ENCODE results near the gene TIAM2.
"Not testable (repeated sequence)": the region's sequence is repeated elsewhere in the genome, so short reads cannot be mapped to it uniquely, and the experiment has no call there.

The TIAM2 gene

DNA sequence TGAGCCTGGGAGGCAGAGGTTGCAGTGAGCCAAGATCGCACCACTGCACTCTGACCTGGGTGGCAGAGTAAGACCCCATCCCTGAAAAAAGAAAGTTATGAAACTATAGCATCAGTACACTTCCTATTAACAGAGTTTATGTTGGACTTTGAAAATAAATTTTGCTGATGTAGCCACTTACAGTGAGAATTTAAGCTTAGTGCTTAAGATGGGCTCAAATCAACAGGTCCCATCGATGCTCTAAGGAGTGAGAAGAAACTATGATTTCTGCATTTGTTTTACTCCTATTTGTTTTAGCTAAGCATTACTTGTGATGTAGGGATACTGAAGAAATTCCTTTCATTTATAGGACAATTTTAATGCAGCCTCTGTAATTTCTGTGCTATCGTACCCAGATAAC is 175.4 kb downstream of the TIAM2 start:
- DNase-seq (ENCODE audit: low spot score), result no peak

DNA sequence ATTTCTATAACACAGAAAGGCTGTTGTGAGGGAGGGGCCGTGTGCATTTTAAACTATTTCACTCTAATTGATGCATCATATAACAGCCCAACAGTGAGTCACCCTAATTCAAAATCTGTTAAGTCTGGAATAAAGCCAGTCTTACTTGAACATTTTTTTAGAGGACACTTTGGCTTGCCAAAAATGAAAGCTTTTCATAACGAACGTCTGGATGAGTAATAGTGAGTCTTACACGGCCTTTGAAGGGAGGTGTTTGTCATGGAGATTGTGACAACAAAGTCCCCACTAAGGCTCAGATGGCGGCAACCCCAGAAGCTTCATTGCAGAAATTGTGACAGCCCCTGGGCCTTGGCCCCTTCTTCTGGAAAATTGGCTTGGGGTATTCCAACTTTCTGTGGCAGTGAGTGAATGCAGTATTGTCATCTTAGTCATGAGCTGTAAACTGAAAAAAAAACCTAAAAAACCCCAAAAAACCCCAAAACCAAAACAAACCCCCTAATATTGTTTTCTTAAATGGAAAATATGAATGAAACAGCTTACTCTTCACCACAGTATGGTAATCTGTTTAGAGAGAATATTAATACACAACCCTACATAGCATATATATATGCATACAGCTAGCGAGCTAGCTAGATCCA is 176.1 kb downstream of the TIAM2 start:
- DNase-seq (ENCODE audit: low spot score), result peak; percentile 95

DNA sequence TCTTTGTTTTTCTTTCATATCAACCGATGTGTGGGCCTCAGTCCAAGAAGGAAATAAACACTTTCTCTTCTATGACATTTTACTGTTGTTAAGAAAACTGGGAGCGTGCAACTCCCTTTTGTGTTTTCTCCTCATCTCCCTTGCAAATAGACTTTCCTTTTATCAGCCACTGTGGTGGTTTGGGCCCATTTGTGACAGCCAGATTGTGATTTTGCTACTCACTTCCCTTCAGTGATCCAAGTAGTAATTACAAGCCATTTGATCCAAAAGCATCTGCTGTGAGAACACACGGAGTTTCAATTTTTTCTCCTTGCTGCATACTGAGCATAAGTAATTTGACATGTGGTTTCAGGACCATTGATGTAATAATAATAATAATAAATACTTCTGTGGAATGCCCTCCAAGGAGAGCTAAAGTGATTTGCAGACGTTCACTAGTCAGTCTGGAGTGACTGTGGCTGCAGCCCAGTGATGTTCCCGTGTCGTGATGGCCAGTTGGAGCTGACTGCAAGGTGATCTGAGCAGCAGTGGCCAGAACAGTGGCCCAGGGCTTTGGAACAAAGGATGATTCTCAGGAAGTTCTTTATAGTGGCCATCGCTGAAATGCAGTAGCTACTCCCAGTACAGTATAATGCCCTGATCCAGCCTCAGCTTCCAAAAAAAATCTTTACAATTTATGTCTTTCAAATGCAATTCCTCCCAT is 176.8 kb downstream of the TIAM2 start:
- no peak for DNase-seq (ENCODE audit: low spot score)

DNA sequence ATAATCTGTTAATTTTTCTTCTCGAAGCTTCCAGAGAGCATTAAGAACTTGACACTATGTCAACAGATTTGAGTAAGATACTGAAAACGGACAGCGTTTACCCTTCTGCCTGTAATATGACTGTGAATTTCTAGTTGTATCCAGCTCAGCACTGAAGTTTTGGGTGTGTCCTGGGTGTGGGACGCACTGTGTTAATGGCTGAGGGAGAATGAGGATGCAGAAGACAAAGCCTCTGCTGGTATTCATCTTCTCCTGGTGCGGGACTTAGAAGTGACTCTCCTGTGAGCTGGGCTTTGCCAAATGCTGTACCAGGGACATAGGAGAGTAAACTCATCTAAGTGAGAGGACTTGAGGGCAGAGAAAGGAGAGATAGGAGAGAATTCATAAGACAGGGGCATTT is 178.4 kb downstream of the TIAM2 start:
- no peak for DNase-seq (ENCODE audit: low spot score)

DNA sequence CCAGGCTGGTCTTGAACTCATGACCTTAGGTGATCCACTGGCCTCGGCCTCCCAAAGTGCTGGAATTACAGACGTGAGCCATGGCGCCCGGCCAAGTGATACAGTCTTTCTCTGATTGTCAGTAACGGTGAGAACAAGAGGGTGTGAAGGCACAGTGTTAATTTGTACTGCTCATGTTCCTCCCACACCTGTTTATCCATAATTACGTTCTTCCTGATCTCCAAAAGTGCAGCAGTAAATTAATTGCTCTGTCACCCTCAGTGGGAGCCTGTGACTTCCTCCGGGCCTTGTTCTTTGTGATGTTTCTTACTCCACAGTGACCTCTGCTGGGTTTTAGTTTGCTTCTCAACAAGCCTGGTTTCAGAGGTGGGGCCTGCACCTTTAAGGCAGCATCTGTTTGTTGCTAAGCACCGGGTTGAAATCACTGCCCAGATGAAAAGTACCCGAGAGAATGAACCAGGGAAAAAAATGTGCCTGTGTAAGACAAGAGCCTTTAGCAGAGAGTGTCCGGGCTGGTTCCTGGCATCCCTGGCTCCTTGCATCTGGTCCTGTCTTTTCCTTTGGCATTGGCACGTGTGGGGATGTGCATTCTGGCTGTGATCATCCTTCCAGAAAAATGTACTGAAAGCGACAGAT is 179.6 kb downstream of the TIAM2 start:
- peak; percentile 87 for DNase-seq (ENCODE audit: low spot score)

DNA sequence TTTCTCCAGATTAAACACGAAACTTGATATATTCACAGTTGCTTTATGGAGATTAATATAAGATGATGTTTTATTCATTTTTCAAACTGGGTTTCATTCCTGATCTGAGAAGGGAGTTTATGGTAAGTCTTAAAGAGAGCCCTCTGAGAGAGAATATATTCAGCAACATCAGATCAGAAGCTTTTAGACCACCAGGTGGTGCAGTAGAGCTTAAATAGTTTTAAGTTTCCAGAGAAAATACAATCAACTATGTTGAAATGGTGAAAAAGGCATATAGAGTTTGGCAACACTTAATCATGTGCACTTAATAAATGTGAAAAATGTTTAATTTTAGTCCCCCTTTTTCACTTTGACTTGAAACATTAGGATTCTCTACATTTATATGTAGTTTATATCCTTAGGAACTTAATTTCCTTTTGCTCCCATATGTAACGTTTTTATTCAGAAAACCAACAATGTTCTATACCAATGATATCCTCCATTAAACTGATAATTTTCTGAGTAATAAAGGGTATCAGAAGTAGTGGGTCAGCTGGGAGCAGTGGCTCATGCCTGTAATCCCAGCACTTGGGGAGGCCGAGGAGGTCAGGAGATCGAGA is 182.3 kb downstream of the TIAM2 start:
- peak; percentile 72 for DNase-seq (ENCODE audit: low spot score)

DNA sequence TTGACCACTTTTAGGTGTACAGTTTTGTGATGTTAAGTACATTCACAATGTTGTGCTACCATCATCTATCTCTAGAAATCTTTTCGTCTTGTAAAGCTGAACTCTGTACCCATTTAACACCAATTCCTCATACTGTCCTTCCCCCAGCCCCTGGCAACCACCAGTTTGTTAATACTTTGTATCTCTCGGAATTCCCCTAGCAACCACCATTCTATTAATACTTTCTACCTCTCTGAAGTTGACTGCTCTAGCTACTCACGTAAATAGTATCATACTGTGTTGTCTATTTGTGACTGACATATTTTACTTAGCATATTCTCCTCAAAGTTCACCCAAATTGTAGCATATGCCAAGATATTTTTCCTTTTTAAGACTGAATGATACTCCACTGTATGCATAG is 186.4 kb downstream of the TIAM2 start:
- peak; percentile 20 for DNase-seq (ENCODE audit: low spot score)

DNA sequence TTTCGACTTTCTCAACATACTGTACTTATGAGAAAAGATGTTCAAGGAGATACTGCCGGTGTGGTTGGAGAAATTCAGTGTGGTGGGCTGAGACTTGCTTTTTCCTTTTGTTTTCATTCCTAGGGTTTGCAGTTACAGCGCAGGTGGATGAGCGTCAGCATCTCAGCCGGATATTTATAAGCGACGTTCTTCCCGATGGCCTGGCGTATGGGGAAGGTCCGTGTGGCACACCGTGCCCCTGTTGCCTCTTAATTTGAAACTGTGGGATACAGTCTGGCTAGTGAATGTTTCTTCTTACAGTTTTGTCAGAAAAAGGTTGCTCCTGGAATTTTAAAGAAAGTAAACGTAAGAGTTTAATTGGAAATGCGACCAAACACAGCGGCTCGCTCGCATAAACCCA is 187.0 kb downstream of the TIAM2 start:
- no peak for DNase-seq (ENCODE audit: low spot score)

DNA sequence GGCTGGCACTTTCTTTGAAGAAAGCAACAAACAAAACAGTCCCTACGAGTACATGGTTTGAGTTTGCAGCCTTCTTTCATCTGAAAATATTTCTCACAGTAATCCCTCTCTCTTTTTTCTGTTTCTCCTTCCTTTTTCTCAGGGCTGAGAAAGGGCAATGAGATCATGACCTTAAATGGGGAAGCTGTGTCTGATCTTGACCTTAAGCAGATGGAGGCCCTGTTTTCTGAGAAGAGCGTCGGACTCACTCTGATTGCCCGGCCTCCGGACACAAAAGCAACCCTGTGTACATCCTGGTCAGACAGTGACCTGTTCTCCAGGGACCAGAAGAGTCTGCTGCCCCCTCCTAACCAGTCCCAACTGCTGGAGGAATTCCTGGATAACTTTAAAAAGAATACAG is 188.0 kb downstream of the TIAM2 start:
- no peak for DNase-seq (ENCODE audit: low spot score)

DNA sequence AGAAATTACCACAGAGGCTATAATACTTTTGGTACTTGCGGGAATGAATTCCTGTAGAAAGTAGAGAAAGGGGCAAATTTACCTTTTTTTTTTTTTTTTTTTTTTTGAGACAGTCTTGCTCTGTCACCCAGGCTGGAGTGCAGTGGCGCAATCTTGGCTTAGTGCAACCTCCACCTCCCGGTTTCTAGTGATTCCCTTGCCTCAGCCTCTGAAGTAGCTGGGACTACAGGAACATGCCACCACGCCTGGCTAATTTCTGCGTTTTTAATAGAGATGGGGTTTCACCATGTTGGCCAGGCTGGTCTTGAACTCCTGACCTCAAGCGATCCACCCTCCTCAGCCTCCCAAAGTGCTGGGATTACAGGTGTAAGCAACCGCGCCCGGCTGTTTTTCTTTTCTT is 189.9 kb downstream of the TIAM2 start:
- DNase-seq (ENCODE audit: low spot score), result not testable (repeated sequence)

DNA sequence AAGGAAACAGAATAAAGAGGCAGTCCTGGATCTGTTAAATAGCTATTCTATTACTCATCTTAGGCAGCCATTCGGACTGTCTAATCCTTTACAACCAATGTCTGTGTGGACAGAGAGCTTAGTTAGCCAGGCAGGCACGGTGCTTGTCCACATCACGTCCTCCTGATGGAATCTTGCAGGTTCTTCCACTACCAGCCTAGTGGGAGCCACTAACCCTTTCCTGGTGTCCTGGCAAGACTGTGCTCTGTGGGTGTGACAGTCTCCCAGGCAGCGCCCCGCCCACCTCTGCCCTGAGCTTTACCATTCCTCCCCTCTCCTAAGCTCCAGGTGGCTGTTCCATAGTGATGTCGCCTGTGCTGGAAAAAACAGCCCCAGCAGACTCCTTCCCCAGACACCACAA is 190.4 kb downstream of the TIAM2 start:
- no peak for DNase-seq (ENCODE audit: low spot score)

DNA sequence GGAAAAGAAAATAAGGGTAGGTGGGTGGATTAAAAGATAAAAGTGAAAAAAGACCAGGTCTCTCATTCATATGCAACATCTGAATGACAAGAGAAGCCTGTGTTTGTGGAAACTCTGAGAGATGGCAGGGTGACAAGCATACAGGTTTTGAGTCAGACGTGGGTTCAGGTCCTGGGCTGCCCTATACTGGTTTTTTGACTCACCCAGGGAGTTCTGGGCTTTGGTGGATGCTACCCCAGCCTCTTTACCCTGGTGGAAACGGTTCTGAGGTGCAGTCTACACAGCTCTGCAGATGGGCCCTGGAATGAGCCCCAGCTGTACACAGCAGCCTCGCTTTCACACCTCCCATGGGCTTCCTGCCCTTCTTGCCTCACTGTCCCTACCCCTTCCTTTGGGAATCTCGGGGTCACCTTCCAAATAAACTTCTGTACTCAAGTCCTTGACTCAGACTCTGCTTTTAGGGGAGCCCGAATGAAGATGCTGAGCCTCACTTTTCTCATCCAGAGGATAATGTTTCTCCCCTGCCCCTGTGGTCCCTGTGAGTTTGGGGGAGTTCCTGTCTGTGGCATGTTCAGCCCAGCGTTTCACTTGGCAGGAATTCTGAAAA is 191.0 kb downstream of the TIAM2 start:
- DNase-seq (ENCODE audit: low spot score), result peak; percentile 18

DNA sequence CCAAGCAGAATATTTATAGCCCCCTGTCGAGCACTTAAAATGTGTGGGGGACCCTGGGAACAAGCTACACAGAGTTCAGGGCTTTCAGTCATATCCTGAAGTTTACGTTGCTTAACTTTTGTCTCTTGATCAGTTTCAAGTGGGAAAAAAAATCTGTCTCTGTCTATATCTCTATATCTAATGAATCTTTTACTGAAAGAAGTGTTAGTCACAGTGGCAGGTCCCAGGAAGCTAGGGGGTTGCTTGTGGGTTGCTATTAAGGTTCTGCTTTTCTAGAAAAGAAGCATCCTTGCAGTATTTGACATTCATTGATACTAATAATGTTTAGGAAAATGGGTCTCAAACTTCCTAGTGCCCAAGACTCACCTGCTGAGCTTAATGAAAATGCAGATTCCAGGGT is 192.0 kb downstream of the TIAM2 start:
- peak; percentile 23 for DNase-seq (ENCODE audit: low spot score)

DNA sequence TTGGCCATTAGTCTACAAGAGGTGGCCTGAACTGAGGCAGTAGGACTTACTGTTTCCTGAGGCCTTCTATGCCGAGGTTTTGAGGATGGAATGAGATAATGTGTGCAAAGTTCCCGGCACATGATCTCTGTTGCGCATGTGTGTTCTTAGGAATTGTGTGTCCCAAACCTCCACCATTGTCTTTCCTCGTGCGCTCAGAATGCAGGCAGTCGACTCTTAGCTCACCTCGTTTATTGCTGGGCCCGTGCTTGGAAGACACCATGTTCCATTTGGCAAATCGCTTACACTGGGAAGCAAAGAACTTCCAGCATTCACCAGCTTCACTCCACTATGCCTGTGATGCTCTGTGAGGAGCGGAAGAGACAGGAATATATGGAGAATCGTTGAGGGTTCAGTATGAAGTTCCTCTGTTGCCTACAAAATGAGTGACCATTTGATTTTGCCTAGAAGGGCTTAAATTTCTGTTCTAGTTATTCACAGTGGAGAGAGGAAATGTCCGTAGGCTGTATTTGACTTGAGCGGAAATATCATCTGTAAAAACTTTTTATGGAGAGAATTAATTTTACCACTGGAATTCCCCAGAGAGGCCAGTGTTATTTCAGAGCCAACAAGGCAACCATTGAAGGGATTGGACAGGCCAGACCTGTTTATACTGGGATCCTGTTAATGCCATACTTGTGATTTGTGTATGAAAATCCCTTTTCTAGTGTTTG is 193.0 kb downstream of the TIAM2 start:
- no peak for DNase-seq (ENCODE audit: low spot score)

DNA sequence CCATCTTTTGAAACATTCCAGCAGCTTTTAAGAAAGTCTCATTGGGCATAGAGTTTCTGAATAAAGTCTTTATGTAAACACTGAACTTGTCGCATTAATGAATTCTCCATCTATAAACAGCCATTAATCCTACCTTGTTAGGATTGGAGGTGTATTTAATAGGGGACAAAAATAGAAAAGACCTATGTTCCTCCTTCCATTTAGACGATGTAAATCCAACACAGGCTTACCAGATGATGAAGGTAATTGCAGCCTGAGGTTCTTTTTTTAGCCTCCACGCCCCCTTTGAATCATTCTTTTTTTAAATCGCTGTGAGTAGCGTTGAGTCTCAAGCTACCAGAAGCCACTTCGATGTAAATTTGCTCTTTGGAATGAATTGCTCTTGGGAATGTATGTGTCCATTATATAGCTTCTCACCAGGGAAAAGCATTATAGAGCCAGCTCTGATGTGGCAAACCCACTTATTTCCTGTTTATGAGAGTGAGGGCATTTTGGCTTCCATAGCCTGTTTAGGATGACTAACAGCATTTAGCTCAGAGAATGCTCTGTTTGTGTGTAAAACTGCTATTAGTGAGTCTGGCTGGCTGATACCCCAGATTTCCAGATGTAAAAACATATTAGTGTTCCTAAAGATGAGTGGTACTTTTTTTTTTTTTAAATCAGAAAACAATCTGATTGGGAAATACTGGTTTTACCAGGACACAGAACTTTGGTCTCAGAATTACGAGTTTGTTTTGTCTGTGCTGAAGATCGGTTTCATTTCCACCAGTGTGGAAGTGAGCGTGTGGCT is 193.8 kb downstream of the TIAM2 start:
- peak; percentile 33 for DNase-seq (ENCODE audit: low spot score)

DNA sequence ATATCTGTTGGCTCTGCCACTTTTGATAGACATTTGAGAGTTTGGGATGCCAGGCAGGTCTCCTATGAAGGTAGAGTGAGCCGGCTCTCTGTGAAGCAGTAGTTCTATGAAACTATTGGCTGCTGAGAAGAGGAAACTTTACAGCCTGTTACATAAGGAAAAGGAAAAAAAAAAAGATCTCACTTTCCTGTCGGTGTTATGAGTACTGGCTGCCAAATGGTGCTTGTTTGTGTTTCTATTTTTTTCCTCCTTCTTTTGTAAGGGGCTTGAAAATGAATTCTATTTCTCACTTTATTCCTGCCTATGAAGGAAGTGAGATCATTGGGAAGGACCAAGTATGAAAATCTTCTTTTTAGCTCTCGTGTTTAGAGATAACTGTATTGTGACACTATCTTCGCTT is 195.6 kb downstream of the TIAM2 start:
- DNase-seq (ENCODE audit: low spot score), result no peak

DNA sequence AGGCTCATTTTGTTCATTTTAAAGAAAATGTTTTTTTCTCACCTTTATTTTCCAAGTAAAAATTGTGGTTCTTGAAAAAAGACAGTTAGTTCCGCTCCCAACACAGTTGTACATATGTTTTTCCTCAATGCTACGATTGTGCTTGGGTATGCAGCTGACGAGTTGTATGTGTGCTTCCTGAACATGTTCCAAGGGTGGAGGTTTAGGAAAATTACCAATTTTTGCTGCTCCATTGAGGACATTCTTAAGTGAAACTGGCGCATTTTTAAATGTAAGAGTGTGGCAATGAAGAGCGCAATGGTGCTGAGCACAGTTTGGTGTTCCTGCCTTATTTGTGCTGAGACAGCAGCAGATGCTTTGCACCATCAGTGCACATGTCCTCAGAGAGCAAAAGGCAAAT is 198.4 kb downstream of the TIAM2 start:
- no peak for DNase-seq (ENCODE audit: low spot score)

DNA sequence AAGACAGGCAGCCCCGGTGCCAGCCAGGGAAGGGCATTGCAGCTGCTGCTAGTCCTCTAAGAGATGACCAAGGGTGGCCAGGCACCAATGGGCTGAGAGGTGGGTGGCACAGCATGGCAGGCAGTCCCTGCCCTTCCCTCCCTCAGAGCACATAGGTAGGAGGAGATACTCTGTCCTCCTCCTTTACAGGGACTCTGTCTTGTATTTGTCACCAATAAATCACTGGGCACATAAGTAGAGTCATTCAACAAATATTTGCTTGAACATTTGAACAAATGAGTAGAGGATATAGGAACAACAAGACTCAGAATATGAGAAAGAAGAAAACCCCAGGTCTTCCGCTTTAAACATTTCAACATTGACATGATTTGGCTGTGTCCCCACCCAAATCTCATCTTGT is 199.3 kb downstream of the TIAM2 start:
- DNase-seq (ENCODE audit: low spot score), result no peak

DNA sequence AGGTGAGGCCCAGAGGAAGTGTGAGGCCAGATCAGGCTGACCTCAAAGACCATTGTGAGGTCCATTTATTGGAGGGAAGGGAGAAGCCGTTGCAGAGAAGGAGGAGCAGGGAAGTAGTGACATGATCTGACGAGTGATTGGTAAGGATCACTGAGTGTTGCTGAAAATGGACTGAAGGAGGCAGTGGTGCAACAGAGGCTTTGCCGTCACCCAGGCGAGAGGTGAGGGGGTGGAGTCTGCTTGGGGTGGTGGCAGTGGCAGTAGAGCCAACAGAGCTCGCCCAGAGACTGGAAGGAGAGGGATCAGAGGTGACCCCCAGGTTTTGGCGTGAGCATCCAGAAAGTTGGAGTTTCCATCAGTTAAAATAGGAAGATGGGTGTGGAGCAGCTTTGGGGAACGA is 200.8 kb downstream of the TIAM2 start:
- DNase-seq (ENCODE audit: low spot score), result no peak

DNA sequence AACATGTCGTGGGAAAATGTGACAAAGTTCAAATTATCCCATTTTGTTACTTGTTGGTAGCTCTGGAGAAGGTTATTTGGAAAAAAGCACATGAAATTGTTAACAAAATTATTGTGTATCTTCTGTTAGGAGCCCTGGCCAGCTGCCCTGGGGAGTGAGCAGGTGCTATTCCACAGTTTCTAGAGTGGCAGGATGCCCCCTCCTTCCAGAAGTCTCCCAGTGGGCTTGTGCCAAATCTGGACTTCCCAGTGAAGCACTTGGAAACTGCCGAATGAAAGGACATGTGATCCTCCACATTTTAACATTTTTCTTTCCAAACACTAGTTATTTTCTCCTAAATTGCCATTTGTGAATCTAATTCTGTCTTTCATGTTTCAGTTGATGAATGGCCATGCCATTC is 201.8 kb downstream of the TIAM2 start:
- DNase-seq (ENCODE audit: low spot score), result no peak

DNA sequence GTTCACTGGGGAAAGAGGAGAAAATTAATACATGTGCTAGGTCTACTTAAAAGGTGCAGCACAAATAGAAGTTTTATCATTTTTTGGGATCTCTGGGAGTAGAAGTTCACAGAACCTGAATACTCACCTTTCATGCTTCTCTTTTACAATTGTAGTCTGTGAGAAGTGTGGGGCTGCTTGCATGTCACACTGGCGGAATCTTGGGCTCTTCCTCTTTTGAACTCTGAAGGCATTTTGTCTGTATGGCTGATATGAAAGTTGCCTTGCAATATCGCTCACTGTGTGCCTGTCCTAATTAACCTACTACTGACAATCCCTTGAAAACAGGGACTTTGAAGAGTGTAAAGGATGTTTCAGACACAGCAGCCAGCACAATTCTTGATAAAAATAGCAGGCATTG is 202.8 kb downstream of the TIAM2 start:
- no peak for DNase-seq (ENCODE audit: low spot score)
